HG02885 (cell line): ENCODE results near the gene DEGS2.
"Not testable (repeated sequence)": the region's sequence is repeated elsewhere in the genome, so short reads cannot be mapped to it uniquely, and the experiment has no call there.

ENCODE experiments used
- ATAC-seq: cut with Tn5 transposase; IDR thresholded peaks from one replicate; pipeline ENCODE4 v1.9.1; 2021; ENCODE audit warnings: mild to moderate bottlenecking; ENCODE audit not compliant: unreplicated experiment, poor library complexity

DEGS2 gene

GRCh38 chr14:100159094-100159864, at the start of gene DEGS2:
Gene DEGS2, minus strand, starts transcription at chr14:100159645. Its CDS starts 58 bp downstream, at chr14:100159587.
- ATAC-seq, result peak; percentile 56

GRCh38 chr14:100208136-100208535, 48.7 kb upstream of the DEGS2 start:
- ATAC-seq, result not testable (repeated sequence)

GRCh38 chr14:100207588-100207987, 48.1 kb upstream of the DEGS2 start:
- not testable (repeated sequence) for ATAC-seq

GRCh38 chr14:100204835-100205167, 45.4 kb upstream of the DEGS2 start:
- ATAC-seq, result not testable (repeated sequence)

GRCh38 chr14:100203962-100204834, 44.8 kb upstream of the DEGS2 start:
- no peak for ATAC-seq

GRCh38 chr14:100203146-100203545, 43.7 kb upstream of the DEGS2 start:
- no peak for ATAC-seq

- no peak for ATAC-seq
Observed at GRCh38 chr14:100202712-100203111, 43.3 kb upstream of the DEGS2 start.

GRCh38 chr14:100201701-100202100, 42.3 kb upstream of the DEGS2 start:
- ATAC-seq, result no peak

GRCh38 chr14:100200311-100200710, 40.9 kb upstream of the DEGS2 start:
- ATAC-seq, result no peak

GRCh38 chr14:100199240-100199860, 39.9 kb upstream of the DEGS2 start:
- ATAC-seq, result no peak

- ATAC-seq, result no peak
Observed at GRCh38 chr14:100193417-100194357, 34.2 kb upstream of the DEGS2 start.

GRCh38 chr14:100192672-100193416, 33.4 kb upstream of the DEGS2 start:
- ATAC-seq, result peak; percentile 99

GRCh38 chr14:100192250-100192671, 32.8 kb upstream of the DEGS2 start:
- no peak for ATAC-seq

- ATAC-seq, result no peak
Observed at GRCh38 chr14:100191584-100192249, 32.3 kb upstream of the DEGS2 start.

- no peak for ATAC-seq
Observed at GRCh38 chr14:100190126-100190525, 30.7 kb upstream of the DEGS2 start.

- ATAC-seq, result no peak
Observed at GRCh38 chr14:100188392-100189030, 29.1 kb upstream of the DEGS2 start.

GRCh38 chr14:100187247-100187833, 27.9 kb upstream of the DEGS2 start:
- ATAC-seq, result no peak
